Omental fat pad (tissue), 4 donors: ENCODE results near the gene CENPU. TPM values are rescaled to one million over a fixed set of nuclear protein-coding genes. Genes with fewer than 3 reads are reported as not detected.

Experiments used
- ATAC-seq: fragments of 150-250 bp; one replicate; pipeline ENCODE4 v1.9.1; 2016; ENCODE audit warnings: mild to moderate bottlenecking, moderate library complexity; ENCODE audit not compliant: low FRiP score
- DNase-seq: peaks from one replicate; pipeline ENCODE4 v3.0.0-alpha.2; 2019; ENCODE audit warnings: low spot score
- total RNA-seq, 4 donors: library from RNA; depleted of rRNA; stranded (reverse); fragments of >200 nt; gene quantifications; one replicate each; pipeline ENCODE4 v1.1.0, GENCODE V29; 2016
- TF ChIP-seq, protein P1 (sequence below), 3 donors: fragments of 450-650 bp; IDR thresholded peaks; one replicate each; pipeline ENCODE4 v1.5.1; 2016 to 2017; ENCODE audit warnings: antibody characterized with exemption in 3 of 3, mild to moderate bottlenecking in 3 of 3, moderate library complexity in 2 of 3

Gene CENPU
- total RNA-seq, 4 donors from 2014 or later: 1.3 to 4.6 (median 3.6) TPM

DNA sequence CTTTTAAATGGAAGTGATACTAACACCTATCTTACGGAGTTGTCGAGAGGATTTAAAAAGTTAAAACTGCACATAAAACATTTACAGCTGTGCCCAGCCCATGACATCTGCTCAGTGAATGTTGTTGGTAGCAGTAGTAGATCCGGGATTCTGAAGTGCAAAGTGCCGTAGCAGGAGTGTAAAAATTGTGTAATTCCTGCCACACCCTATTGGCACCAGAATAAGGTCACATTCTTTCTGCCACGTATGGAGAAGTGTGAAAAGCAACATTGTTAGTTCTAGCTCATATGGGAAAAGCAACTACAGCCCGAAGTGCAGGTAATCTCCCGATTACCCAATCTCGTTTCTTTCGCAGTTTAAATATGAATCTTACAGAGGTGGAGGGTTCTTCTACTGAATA, 53.2 kb downstream of the CENPU start:
- DNase-seq (no peak), ATAC-seq (peak; percentile 32)
- TF ChIP-seq, protein P1, sequence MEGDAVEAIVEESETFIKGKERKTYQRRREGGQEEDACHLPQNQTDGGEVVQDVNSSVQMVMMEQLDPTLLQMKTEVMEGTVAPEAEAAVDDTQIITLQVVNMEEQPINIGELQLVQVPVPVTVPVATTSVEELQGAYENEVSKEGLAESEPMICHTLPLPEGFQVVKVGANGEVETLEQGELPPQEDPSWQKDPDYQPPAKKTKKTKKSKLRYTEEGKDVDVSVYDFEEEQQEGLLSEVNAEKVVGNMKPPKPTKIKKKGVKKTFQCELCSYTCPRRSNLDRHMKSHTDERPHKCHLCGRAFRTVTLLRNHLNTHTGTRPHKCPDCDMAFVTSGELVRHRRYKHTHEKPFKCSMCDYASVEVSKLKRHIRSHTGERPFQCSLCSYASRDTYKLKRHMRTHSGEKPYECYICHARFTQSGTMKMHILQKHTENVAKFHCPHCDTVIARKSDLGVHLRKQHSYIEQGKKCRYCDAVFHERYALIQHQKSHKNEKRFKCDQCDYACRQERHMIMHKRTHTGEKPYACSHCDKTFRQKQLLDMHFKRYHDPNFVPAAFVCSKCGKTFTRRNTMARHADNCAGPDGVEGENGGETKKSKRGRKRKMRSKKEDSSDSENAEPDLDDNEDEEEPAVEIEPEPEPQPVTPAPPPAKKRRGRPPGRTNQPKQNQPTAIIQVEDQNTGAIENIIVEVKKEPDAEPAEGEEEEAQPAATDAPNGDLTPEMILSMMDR (IDR thresholded peaks at IDR 0.05): no peak

DNA sequence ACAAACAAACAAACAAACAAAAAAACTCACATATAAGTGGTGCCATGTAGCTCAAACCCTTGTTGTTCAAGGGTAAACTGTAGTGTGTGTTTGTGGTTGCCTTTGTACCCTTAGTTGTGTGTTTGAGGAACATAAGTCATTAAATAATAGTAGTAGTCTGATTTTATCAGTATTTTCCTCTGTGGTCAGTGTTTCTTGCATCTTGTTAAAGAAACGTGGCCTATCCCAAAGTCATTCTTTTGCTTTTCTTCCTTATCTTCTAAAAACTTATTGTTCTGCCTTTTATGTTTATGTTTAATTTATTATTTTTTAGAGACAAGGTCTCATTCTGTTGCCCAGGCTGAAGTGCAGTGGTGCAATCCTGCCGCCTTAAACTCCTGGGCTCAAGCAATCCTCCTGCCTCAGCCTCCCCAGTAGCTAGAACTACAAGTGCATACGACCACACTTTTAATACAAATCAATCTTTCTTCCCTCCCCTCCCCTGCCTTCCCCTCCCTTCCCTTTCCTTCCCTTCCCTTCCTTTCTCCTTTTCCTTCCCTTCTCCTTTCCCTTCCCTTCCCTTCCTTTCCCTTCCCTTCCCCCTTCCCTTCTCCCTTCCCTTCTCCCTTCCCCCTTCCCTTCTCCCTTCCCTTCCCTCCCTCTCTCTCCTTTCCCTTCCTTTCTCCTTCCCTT, 57.9 kb downstream of the CENPU start:
- ATAC-seq (no peak), DNase-seq (no peak)
- TF ChIP-seq, protein P1 (IDR thresholded peaks at IDR 0.05): no peak

DNA sequence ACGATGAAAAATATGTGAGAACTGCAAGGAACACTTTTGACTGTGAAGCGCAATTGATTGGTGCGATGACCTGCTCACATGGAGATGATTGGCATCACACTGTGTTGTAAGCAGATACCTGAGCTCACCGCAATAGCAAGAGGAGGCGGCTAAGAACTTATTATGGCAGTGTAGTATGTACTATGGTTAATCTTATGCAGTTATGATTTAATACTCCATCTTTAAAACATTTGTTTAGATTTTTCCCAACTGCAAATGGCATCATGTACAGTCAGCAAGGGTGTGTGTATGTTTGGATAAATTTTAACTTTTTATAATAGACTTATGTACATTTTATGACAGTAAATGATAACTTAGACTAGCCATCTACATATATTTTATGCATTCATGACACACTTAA, 58.9 kb downstream of the CENPU start:
- DNase-seq: no peak
- no peak for ATAC-seq
- TF ChIP-seq, protein P1 (IDR thresholded peaks at IDR 0.05): no peak

DNA sequence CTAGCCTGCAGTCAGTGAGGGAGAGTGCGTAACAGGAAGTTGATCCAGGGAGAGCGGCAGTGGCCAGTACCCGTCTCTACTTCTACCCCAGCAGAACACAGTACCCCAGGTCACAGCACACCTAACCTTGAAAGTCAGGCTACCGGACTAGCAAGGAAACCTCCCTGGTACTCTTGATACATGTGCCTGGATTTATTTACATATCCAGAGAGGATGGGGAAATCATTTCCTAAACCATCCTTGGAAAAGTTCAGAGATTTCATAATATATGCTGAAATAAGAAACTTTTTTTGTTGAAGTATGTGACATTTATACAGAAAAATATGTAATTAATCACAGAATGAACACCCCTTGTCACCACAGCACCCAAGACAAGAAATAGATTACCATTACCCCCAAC, 59.9 kb downstream of the CENPU start:
- ATAC-seq (no peak), DNase-seq (no peak)
- TF ChIP-seq, protein P1 (IDR thresholded peaks at IDR 0.05): no peak

DNA sequence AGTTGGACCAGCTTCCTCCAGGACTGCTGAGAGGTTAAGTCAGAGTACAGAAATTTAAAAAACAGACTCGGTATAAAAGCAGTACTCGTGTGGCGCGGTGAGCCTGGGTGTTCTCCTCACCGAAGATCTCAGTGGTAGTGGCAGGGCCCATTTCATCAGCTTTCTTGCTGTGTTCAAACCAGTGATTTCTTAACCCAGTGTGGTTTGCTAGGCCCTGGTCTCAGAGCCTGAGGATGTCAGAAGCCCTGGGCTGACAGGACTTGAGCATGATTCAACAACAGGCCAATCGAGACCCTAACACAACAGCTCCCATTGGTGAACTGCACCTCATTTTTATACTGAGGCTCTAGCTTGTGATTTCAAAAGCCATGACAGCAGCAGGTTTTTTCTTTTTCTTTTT, 61.2 kb downstream of the CENPU start:
- ATAC-seq (no peak), DNase-seq (no peak)
- TF ChIP-seq, protein P1 (IDR thresholded peaks at IDR 0.05): no peak

DNA sequence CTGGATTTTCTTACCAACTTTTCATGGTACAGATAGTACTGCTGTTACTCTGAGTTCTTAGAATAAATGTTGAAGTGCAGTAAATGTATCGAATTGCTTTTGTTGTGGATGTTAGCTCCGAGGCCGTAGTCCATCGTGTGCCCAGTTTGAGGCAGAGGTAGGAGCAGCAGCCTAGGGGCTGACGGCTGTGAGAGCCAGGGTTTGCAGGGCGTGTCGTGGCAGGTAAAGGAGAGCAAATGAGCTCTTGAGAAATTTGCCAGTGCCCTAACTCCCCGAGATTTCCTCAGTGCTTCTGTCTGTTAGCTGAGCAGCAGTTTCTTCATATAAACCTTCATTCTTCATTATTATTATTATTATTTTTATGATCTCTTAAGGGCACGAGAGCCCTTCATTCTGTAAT, 62.8 kb downstream of the CENPU start:
- DNase-seq (no peak), ATAC-seq (no peak)
- TF ChIP-seq, protein P1 (IDR thresholded peaks at IDR 0.05): no peak

DNA sequence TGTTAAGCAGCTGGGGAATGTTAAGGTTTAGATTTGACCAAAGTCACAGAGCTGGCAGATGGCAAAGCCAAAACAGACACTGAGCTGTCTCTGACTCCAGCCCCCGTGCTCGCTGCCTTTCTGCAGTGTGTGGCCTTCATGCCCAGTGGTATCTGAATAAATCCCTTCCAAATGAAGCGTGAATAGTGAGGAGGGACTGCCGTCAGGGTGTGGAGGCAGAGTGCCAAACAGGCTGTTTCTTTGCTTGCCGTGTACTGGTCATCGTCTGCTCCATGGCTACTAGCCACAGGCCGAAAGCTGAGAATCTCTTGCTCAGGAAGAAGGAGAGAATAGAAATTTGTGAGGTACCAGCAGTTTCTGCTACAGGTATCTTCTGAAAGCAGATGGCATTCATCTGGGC, 64.6 kb downstream of the CENPU start:
- TF ChIP-seq, protein P1 (IDR thresholded peaks at IDR 0.05): no peak
- ATAC-seq (no peak), DNase-seq (no peak)
